HG02852 (cell line): ENCODE measurements around the gene NPAS2.

Source experiments
- ATAC-seq: cut with Tn5 transposase; IDR thresholded peaks from one replicate; pipeline ENCODE4 v1.9.1; 2021; ENCODE audit warnings: mild to moderate bottlenecking, moderate library complexity; ENCODE audit not compliant: unreplicated experiment

The NPAS2 gene

GRCh38 chr2:101037161-101037755 lies 217.3 kb downstream of the NPAS2 start:
- ATAC-seq, result no peak

GRCh38 chr2:101038455-101039255 lies 218.7 kb downstream of the NPAS2 start:
- ATAC-seq, result no peak

DNA sequence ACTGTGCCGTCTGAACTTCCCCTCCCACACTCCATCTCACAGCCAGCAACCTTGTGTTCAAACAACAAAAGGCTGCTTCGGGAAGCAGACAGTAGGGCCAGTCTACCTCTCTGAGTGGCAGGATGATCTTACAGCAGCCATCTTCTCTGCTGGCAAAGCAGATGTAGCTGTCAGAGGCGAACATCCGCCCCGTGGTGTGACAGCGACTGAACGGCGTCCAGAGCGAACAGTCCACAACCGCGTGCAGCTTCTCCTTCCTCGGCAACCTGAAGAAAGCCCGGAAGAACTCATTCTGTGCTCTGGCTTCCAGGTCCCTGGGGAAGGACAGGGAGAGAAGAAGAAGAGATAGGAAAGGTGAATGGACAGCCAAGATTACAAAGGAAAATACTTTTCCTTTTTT lies 220.1 kb downstream of the NPAS2 start:
- ATAC-seq, result no peak

DNA sequence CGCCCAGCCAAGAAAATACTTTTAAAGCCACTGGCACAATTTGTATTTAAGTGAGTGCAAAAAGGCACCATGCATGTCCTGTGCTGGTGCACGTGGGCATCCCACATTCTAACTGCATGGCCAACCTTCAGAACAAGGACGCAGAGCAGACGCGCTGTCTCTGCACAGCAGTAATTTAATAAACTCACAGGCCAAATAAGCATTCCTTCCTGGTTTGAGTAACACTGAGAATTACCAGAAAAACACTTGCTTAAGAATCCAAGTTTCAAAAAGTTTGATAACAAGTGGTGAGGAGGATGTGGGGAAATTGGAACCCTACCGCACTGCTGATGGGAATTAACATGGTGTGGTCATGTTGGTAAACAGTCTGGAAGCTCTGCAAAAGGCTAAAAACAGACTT lies 220.8 kb downstream of the NPAS2 start:
- no peak for ATAC-seq

- ATAC-seq, result no peak
These were observed 221.5 kb downstream of the NPAS2 start for GRCh38 chr2:101041413-101041812.

DNA sequence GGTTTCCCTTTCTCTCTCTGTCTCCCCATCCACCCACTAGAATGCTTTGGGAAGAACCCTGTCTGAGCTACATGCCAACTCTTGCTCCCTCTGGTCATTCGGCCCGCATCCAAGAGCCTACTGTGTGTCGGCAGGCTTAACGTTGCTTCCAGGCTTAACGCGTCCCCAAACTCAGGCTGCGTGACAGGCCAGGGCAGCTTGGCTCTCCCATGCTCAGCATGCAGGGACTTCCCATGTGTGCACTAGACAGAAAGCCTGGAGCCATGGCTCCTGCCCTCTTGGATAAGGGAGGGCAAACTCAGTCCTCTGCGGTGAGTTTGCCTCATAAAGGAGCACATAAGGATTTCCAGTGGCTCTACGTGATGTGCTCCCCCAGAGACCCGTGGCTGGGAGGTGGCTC lies 225.4 kb downstream of the NPAS2 start:
- no peak for ATAC-seq
